Fibroblast of lung (primary cell): ENCODE data around the gene GNB1L.

Source experiments
- EZH2 ChIP-seq: IDR thresholded peaks from 2 replicates; pipeline ENCODE4 v1.5.1; 2012; ENCODE audit warnings: low read length, control low read depth, mild to moderate bottlenecking; ENCODE audit errors: missing control alignments
- TF ChIP-seq, protein P1 (sequence below), 2 donors: IDR thresholded peaks in 1 of 2; conservative IDR thresholded peaks in 1 of 2; 1 replicate in 1 of 2; 2 replicates in 1 of 2; pipeline ENCODE4 v1.5.1; 2011 to 2012; ENCODE audit warnings: low read length in 2 of 2, control low read depth in 1 of 2, inconsistent platforms in 1 of 2, low read depth in 1 of 2, mild to moderate bottlenecking in 1 of 2

DNA sequence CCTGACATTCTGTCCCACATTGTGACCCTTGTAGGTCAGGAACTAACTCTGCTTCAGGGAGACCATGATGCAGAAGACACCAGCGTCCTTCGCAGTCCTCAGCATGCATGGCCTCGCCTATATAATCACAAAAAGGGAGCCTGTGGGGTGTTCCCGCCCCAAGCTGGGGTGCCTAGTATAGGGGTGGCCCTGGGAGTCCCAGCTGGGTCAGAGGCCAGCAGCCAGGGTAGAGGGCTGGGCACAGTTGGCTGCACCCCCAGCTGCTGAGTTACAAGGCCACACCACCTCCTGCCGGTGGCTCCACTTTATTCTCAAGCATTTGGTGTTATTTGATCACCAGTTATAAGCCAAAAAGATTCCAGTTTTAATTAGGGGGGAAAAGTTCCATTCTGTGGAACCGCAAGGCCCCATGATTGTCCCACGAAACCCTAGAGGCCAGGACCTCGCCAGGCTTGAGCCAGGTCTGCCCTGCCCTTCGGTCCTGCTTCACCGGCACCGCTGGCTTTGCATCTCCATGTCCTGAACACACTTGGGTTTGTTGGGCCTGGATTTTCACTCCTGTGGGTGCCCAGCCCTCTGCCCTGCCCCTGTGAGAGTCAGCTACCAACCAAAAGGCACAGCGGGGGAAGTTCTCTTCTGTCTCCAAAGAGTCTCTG lies 15.0 kb upstream of the GNB1L start:
- TF ChIP-seq, protein P1, sequence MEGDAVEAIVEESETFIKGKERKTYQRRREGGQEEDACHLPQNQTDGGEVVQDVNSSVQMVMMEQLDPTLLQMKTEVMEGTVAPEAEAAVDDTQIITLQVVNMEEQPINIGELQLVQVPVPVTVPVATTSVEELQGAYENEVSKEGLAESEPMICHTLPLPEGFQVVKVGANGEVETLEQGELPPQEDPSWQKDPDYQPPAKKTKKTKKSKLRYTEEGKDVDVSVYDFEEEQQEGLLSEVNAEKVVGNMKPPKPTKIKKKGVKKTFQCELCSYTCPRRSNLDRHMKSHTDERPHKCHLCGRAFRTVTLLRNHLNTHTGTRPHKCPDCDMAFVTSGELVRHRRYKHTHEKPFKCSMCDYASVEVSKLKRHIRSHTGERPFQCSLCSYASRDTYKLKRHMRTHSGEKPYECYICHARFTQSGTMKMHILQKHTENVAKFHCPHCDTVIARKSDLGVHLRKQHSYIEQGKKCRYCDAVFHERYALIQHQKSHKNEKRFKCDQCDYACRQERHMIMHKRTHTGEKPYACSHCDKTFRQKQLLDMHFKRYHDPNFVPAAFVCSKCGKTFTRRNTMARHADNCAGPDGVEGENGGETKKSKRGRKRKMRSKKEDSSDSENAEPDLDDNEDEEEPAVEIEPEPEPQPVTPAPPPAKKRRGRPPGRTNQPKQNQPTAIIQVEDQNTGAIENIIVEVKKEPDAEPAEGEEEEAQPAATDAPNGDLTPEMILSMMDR (conservative IDR thresholded peaks at IDR 0.05 in 1 of 2, IDR thresholded peaks at IDR 0.05 in 1 of 2; ENCODE audit: low read depth in 1 of 2, low read length in 2 of 2) = no peak
- no peak for TF ChIP-seq EZH2
